CD4-positive, alpha-beta T cell treated with Interleukin-10 for 1 hour (primary cell): Measurements from ENCODE around the gene OBP2B.
"Not testable (repeated sequence)": the region's sequence is repeated elsewhere in the genome, so short reads cannot be mapped to it uniquely, and the experiment has no call there.

Experiments
- DNase-seq: peaks from one replicate; pipeline ENCODE4 v3.0.0-alpha.2; 2020

OBP2B gene

GRCh38 chr9:133238272-133238850, 29.3 kb upstream of the OBP2B start:
- peak; percentile 40 for DNase-seq

GRCh38 chr9:133237035-133237731, 28.1 kb upstream of the OBP2B start:
- DNase-seq, result no peak

- DNase-seq, result not testable (repeated sequence)
Measured at GRCh38 chr9:133236291-133237034, 27.4 kb upstream of the OBP2B start.

- no peak for DNase-seq
Measured at GRCh38 chr9:133235549-133236222, 26.6 kb upstream of the OBP2B start.

GRCh38 chr9:133234577-133235322, 25.7 kb upstream of the OBP2B start:
- no peak for DNase-seq

GRCh38 chr9:133233681-133234432, 24.8 kb upstream of the OBP2B start:
- DNase-seq, result no peak

- not testable (repeated sequence) for DNase-seq
Measured at GRCh38 chr9:133231934-133232568, 23.0 kb upstream of the OBP2B start.

- not testable (repeated sequence) for DNase-seq
Measured at GRCh38 chr9:133230514-133230913, 21.5 kb upstream of the OBP2B start.

- no peak for DNase-seq
Measured at GRCh38 chr9:133230093-133230492, 21.0 kb upstream of the OBP2B start.

- DNase-seq, result not testable (repeated sequence)
Measured at GRCh38 chr9:133228474-133229193, 19.6 kb upstream of the OBP2B start.

- DNase-seq, result not testable (repeated sequence)
Measured at GRCh38 chr9:133227996-133228395, 18.9 kb upstream of the OBP2B start.

- no peak for DNase-seq
Measured at GRCh38 chr9:133227242-133227860, 18.3 kb upstream of the OBP2B start.

GRCh38 chr9:133226219-133227171, 17.4 kb upstream of the OBP2B start:
- DNase-seq, result no peak

GRCh38 chr9:133225171-133226011, 16.3 kb upstream of the OBP2B start:
- no peak for DNase-seq

- no peak for DNase-seq
Measured at GRCh38 chr9:133224762-133225161, 15.7 kb upstream of the OBP2B start.

GRCh38 chr9:133223159-133223756, 14.2 kb upstream of the OBP2B start:
- DNase-seq, result not testable (repeated sequence)

GRCh38 chr9:133221994-133222393, 12.9 kb upstream of the OBP2B start:
- not testable (repeated sequence) for DNase-seq
